ENCODE results near the gene RBM39.
"Not testable (repeated sequence)": the region's sequence is repeated elsewhere in the genome, so short reads cannot be mapped to it uniquely, and the experiment has no call there.

The RBM39 gene

GRCh38 chr20:35724321-35725230 is 17.5 kb downstream of the RBM39 start:
- Histone ChIP-seq H3K9ac (ENCODE audit: low read depth in 1 of 2, low read length in 2 of 2) (no peak overlapping the region), H3K4me1 (ENCODE audit: control insufficient read depth in 2 of 2, insufficient read depth in 2 of 2, low read length in 2 of 2) (no peaks in the 10 kb centered on the region), H3K27ac (ENCODE audit: low read depth in 2 of 2, low read length in 2 of 2) (no peak overlapping the region), H3K9me3 (ENCODE audit: control insufficient read depth in 2 of 2, low read length in 2 of 2) (no peaks in the 10 kb centered on the region), H3K36me3 (ENCODE audit: control insufficient read depth in 2 of 2, insufficient read depth in 2 of 2, low read length in 2 of 2) (peaks cover 89 to 91% of the 10 kb centered on the region in 2 donors), H3K27me3 (ENCODE audit: control insufficient read depth in 2 of 2, insufficient read depth in 2 of 2, low read length in 2 of 2) (no peaks in the 10 kb centered on the region), H3K4me3 (ENCODE audit: low read length in 2 of 2) (no peak overlapping the region)

- H3K9me3 ChIP-seq (ENCODE audit: control insufficient read depth in 2 of 2, low read length in 2 of 2); H3K27me3 ChIP-seq (ENCODE audit: control insufficient read depth in 2 of 2, insufficient read depth in 2 of 2, low read length in 2 of 2); H3K4me3 ChIP-seq (ENCODE audit: low read length in 2 of 2); H3K27ac ChIP-seq (ENCODE audit: low read depth in 2 of 2, low read length in 2 of 2); H3K4me1 ChIP-seq (ENCODE audit: control insufficient read depth in 2 of 2, insufficient read depth in 2 of 2, low read length in 2 of 2): not testable (repeated sequence)
- peak overlapping the region in 1 of 2 donors; percentile 8 for H3K9ac ChIP-seq (ENCODE audit: low read depth in 1 of 2, low read length in 2 of 2)
- peaks cover 88 to 91% of the 10 kb centered on the region in 2 donors for H3K36me3 ChIP-seq (ENCODE audit: control insufficient read depth in 2 of 2, insufficient read depth in 2 of 2, low read length in 2 of 2)
These were observed 18.3 kb downstream of the RBM39 start for GRCh38 chr20:35723652-35724320.

GRCh38 chr20:35723275-35723639 is 18.8 kb downstream of the RBM39 start:
- H3K9ac ChIP-seq (ENCODE audit: low read depth in 1 of 2, low read length in 2 of 2); H3K27me3 ChIP-seq (ENCODE audit: control insufficient read depth in 2 of 2, insufficient read depth in 2 of 2, low read length in 2 of 2); H3K4me1 ChIP-seq (ENCODE audit: control insufficient read depth in 2 of 2, insufficient read depth in 2 of 2, low read length in 2 of 2); H3K9me3 ChIP-seq (ENCODE audit: control insufficient read depth in 2 of 2, low read length in 2 of 2); H3K27ac ChIP-seq (ENCODE audit: low read depth in 2 of 2, low read length in 2 of 2); H3K4me3 ChIP-seq (ENCODE audit: low read length in 2 of 2): not testable (repeated sequence)
- peaks cover 87 to 90% of the 10 kb centered on the region in 2 donors for H3K36me3 ChIP-seq (ENCODE audit: control insufficient read depth in 2 of 2, insufficient read depth in 2 of 2, low read length in 2 of 2)

- Histone ChIP-seq H3K9me3 (ENCODE audit: control insufficient read depth in 2 of 2, low read length in 2 of 2) (no peaks in the 10 kb centered on the region), H3K27ac (ENCODE audit: low read depth in 2 of 2, low read length in 2 of 2) (no peak overlapping the region), H3K27me3 (ENCODE audit: control insufficient read depth in 2 of 2, insufficient read depth in 2 of 2, low read length in 2 of 2) (no peaks in the 10 kb centered on the region), H3K9ac (ENCODE audit: low read depth in 1 of 2, low read length in 2 of 2) (no peak overlapping the region), H3K4me1 (ENCODE audit: control insufficient read depth in 2 of 2, insufficient read depth in 2 of 2, low read length in 2 of 2) (no peaks in the 10 kb centered on the region), H3K36me3 (ENCODE audit: control insufficient read depth in 2 of 2, insufficient read depth in 2 of 2, low read length in 2 of 2) (peaks cover 86 to 91% of the 10 kb centered on the region in 2 donors), H3K4me3 (ENCODE audit: low read length in 2 of 2) (no peak overlapping the region)
These were observed 20.4 kb downstream of the RBM39 start for GRCh38 chr20:35721621-35722020.

GRCh38 chr20:35721219-35721618 is 20.8 kb downstream of the RBM39 start:
- no peaks in the 10 kb centered on the region for H3K4me1 ChIP-seq (ENCODE audit: control insufficient read depth in 2 of 2, insufficient read depth in 2 of 2, low read length in 2 of 2)
- H3K9ac ChIP-seq (ENCODE audit: low read depth in 1 of 2, low read length in 2 of 2), result no peak overlapping the region
- peaks cover 86 to 91% of the 10 kb centered on the region in 2 donors for H3K36me3 ChIP-seq (ENCODE audit: control insufficient read depth in 2 of 2, insufficient read depth in 2 of 2, low read length in 2 of 2)
- no peaks in the 10 kb centered on the region for H3K27me3 ChIP-seq (ENCODE audit: control insufficient read depth in 2 of 2, insufficient read depth in 2 of 2, low read length in 2 of 2)
- no peaks in the 10 kb centered on the region for H3K9me3 ChIP-seq (ENCODE audit: control insufficient read depth in 2 of 2, low read length in 2 of 2)
- no peak overlapping the region for H3K27ac ChIP-seq (ENCODE audit: low read depth in 2 of 2, low read length in 2 of 2)
- no peak overlapping the region for H3K4me3 ChIP-seq (ENCODE audit: low read length in 2 of 2)

- peaks cover 86 to 91% of the 10 kb centered on the region in 2 donors for H3K36me3 ChIP-seq (ENCODE audit: control insufficient read depth in 2 of 2, insufficient read depth in 2 of 2, low read length in 2 of 2)
- no peaks in the 10 kb centered on the region for H3K9me3 ChIP-seq (ENCODE audit: control insufficient read depth in 2 of 2, low read length in 2 of 2)
- H3K4me3 ChIP-seq (ENCODE audit: low read length in 2 of 2), result no peak overlapping the region
- no peak overlapping the region for H3K27ac ChIP-seq (ENCODE audit: low read depth in 2 of 2, low read length in 2 of 2)
- no peaks in the 10 kb centered on the region for H3K27me3 ChIP-seq (ENCODE audit: control insufficient read depth in 2 of 2, insufficient read depth in 2 of 2, low read length in 2 of 2)
- no peaks in the 10 kb centered on the region for H3K4me1 ChIP-seq (ENCODE audit: control insufficient read depth in 2 of 2, insufficient read depth in 2 of 2, low read length in 2 of 2)
- no peak overlapping the region for H3K9ac ChIP-seq (ENCODE audit: low read depth in 1 of 2, low read length in 2 of 2)
These were observed 21.6 kb downstream of the RBM39 start for GRCh38 chr20:35720165-35721123.

GRCh38 chr20:35719717-35720116 is 22.3 kb downstream of the RBM39 start:
- Histone ChIP-seq H3K9me3 (ENCODE audit: control insufficient read depth in 2 of 2, low read length in 2 of 2) (no peaks in the 10 kb centered on the region), H3K4me1 (ENCODE audit: control insufficient read depth in 2 of 2, insufficient read depth in 2 of 2, low read length in 2 of 2) (no peaks in the 10 kb centered on the region), H3K4me3 (ENCODE audit: low read length in 2 of 2) (no peak overlapping the region), H3K9ac (ENCODE audit: low read depth in 1 of 2, low read length in 2 of 2) (no peak overlapping the region), H3K36me3 (ENCODE audit: control insufficient read depth in 2 of 2, insufficient read depth in 2 of 2, low read length in 2 of 2) (peaks cover 86 to 91% of the 10 kb centered on the region in 2 donors), H3K27me3 (ENCODE audit: control insufficient read depth in 2 of 2, insufficient read depth in 2 of 2, low read length in 2 of 2) (no peaks in the 10 kb centered on the region), H3K27ac (ENCODE audit: low read depth in 2 of 2, low read length in 2 of 2) (no peak overlapping the region)

- Histone ChIP-seq H3K36me3 (ENCODE audit: control insufficient read depth in 2 of 2, insufficient read depth in 2 of 2, low read length in 2 of 2) (peaks cover 87 to 91% of the 10 kb centered on the region in 2 donors), H3K27me3 (ENCODE audit: control insufficient read depth in 2 of 2, insufficient read depth in 2 of 2, low read length in 2 of 2) (no peaks in the 10 kb centered on the region), H3K27ac (ENCODE audit: low read depth in 2 of 2, low read length in 2 of 2) (no peak overlapping the region), H3K9me3 (ENCODE audit: control insufficient read depth in 2 of 2, low read length in 2 of 2) (no peaks in the 10 kb centered on the region), H3K4me1 (ENCODE audit: control insufficient read depth in 2 of 2, insufficient read depth in 2 of 2, low read length in 2 of 2) (no peaks in the 10 kb centered on the region), H3K4me3 (ENCODE audit: low read length in 2 of 2) (no peak overlapping the region), H3K9ac (ENCODE audit: low read depth in 1 of 2, low read length in 2 of 2) (no peak overlapping the region)
These were observed 23.0 kb downstream of the RBM39 start for GRCh38 chr20:35718972-35719635.

- H3K27me3 ChIP-seq (ENCODE audit: control insufficient read depth in 2 of 2, insufficient read depth in 2 of 2, low read length in 2 of 2); H3K9me3 ChIP-seq (ENCODE audit: control insufficient read depth in 2 of 2, low read length in 2 of 2); H3K4me3 ChIP-seq (ENCODE audit: low read length in 2 of 2); H3K9ac ChIP-seq (ENCODE audit: low read depth in 1 of 2, low read length in 2 of 2); H3K4me1 ChIP-seq (ENCODE audit: control insufficient read depth in 2 of 2, insufficient read depth in 2 of 2, low read length in 2 of 2); H3K27ac ChIP-seq (ENCODE audit: low read depth in 2 of 2, low read length in 2 of 2): not testable (repeated sequence)
- H3K36me3 ChIP-seq (ENCODE audit: control insufficient read depth in 2 of 2, insufficient read depth in 2 of 2, low read length in 2 of 2), result peaks cover 85 to 92% of the 10 kb centered on the region in 2 donors
These were observed 23.7 kb downstream of the RBM39 start for GRCh38 chr20:35718321-35718720.
